Measurements from ENCODE around the gene TEAD1. TPM values are rescaled to one million over a fixed set of nuclear protein-coding genes. Genes with fewer than 3 reads are reported as not detected.

TEAD1 gene
- total and polyA plus RNA-seq, 4 donors = 9.1 to 38.4 (median 10.7) TPM

DNA sequence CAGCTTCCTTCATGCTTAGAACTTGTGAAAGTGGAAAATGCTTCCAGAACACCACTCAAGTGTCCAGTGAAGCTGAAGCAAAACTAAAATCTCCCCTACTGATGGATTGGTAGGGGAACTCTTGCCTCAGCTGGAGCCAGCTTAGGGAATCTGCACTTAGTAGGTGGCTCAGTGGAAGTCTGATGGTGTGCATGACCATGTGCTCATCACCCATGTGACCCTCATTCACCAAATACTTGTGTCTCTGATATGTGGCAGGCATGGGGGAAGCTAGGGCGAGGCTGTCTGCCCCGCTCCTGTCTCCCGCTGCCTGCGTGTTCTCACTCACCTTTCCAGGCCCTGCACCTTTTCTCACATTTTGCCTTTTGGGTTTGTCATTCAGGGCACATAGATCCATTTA, 7.2 kb downstream of the TEAD1 start:
- WGBS = 97% methylated on average over 4 of the region's 4 CpGs

More for the DNA sequence above, 7.2 kb downstream of the TEAD1 start:
- no peaks in the 10 kb centered on the region for H3K9me3 ChIP-seq (ENCODE audit: control insufficient read depth in 4 of 4, low read length in 3 of 4)
- DNase-seq (ENCODE audit: low spot score) = no peak
- H3K4me1 ChIP-seq (ENCODE audit: control insufficient read depth in 4 of 4, insufficient read depth in 4 of 4, low read length in 3 of 4) = peaks cover 10 to 40% (median 20%) of the 10 kb centered on the region in 4 donors
- TF ChIP-seq NR2F2 (IDR thresholded peaks at IDR 0.05) (no peak), GABPA (IDR thresholded peaks at IDR 0.05 in 1 of 2, conservative IDR thresholded peaks at IDR 0.05 in 1 of 2) (no peak), TAF1 (conservative IDR thresholded peaks at IDR 0.05) (no peak), YY1 (IDR thresholded peaks at IDR 0.05) (no peak), FOXA2 (IDR thresholded peaks at IDR 0.05) (no peak), FOXA1 (IDR thresholded peaks at IDR 0.05) (no peak), RAD21 (IDR thresholded peaks at IDR 0.05) (no peak), JUND (IDR thresholded peaks at IDR 0.05) (no peak), CTCF (IDR thresholded peaks at IDR 0.05; ENCODE audit: low read depth, low read length, missing input control) (no peak), RXRA (IDR thresholded peaks at IDR 0.05) (no peak), HNF4G (IDR thresholded peaks at IDR 0.05) (no peak), REST (IDR thresholded peaks at IDR 0.05) (no peak)
- TF ChIP-seq, protein P1, sequence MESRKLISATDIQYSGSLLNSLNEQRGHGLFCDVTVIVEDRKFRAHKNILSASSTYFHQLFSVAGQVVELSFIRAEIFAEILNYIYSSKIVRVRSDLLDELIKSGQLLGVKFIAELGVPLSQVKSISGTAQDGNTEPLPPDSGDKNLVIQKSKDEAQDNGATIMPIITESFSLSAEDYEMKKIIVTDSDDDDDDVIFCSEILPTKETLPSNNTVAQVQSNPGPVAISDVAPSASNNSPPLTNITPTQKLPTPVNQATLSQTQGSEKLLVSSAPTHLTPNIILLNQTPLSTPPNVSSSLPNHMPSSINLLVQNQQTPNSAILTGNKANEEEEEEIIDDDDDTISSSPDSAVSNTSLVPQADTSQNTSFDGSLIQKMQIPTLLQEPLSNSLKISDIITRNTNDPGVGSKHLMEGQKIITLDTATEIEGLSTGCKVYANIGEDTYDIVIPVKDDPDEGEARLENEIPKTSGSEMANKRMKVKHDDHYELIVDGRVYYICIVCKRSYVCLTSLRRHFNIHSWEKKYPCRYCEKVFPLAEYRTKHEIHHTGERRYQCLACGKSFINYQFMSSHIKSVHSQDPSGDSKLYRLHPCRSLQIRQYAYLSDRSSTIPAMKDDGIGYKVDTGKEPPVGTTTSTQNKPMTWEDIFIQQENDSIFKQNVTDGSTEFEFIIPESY (IDR thresholded peaks at IDR 0.05) = no peak
- TF ChIP-seq, protein P2, sequence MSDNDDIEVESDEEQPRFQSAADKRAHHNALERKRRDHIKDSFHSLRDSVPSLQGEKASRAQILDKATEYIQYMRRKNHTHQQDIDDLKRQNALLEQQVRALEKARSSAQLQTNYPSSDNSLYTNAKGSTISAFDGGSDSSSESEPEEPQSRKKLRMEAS (IDR thresholded peaks at IDR 0.05) = no peak
- no peak overlapping the region for H3K4me3 ChIP-seq (ENCODE audit: low read depth in 1 of 3, low read length in 3 of 3)
- no peak overlapping the region for H3K9ac ChIP-seq (ENCODE audit: low read depth in 1 of 2, low read length in 2 of 2)
- H3K27ac ChIP-seq (ENCODE audit: low read depth in 1 of 2, low read length in 2 of 2) = no peak overlapping the region
- peaks cover 0 to 2% (median 0%) of the 10 kb centered on the region in 4 donors for H3K36me3 ChIP-seq (ENCODE audit: control insufficient read depth in 4 of 4, insufficient read depth in 3 of 4, low read depth in 1 of 4, low read length in 3 of 4)
- no peaks in the 10 kb centered on the region for H3K27me3 ChIP-seq (ENCODE audit: control insufficient read depth in 4 of 4, insufficient read depth in 4 of 4, low read length in 3 of 4)

Measured in liver (tissue), 9 donors.